GM18858 (cell line): ENCODE data around the gene SBK1.
"Not testable (repeated sequence)": the region's sequence is repeated elsewhere in the genome, so short reads cannot be mapped to it uniquely, and the experiment has no call there.

Experiments used
- ATAC-seq: cut with Tn5 transposase; IDR thresholded peaks from one replicate; pipeline ENCODE4 v1.9.1; 2021; ENCODE audit not compliant: unreplicated experiment

SBK1 gene

DNA sequence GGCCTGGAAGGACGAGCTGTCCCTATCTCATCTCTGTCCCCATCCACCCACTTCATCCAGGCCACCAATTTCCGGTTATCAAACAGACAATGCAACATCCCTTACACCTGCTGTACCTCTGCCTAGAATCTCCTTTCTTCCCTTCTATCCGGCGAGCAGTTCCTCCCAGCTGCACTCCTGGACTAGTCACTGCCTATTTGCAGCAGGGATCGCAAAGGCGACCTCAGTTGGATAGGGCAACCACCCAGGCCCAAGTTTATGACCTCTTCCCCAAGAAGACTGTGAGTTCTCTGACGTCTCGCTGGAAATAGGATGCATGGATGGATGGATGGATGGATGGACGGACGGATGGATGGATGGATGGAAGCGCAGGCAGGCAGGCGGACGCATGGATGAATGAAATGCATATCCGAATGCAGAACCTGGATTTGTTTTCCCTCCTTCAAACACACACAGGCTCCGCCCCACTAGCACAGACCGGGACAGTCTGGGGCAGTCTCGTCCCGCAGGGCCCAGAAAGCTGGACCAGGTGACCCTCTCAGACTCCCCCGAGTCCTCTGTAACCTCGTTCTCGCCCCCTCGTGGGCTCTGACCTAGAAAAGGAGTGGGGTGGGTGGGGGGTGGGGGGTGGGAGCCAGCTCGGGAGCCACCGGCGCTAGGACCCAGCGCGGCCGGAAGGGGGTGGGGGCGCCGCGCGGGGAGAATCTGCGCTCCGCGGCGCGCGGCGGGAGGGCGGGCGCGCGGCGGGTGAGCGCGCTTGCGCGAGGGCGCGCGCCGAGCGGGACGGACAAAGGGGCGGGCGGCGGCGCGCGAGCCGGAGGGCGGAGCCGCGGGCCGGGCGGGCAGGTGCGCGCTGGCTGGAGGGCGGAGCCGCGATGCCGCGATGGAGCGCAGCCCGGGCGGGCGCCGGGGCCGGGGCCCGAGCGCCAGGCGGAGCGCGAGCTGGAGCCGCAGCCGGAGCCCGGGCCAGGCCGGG lies at the start of gene SBK1:
SBK1 (plus strand) TSS at position 875 of the 976 bp plus-strand sequence. CDS start 24,867 bp downstream, outside the sequence.
- ATAC-seq: no peak

DNA sequence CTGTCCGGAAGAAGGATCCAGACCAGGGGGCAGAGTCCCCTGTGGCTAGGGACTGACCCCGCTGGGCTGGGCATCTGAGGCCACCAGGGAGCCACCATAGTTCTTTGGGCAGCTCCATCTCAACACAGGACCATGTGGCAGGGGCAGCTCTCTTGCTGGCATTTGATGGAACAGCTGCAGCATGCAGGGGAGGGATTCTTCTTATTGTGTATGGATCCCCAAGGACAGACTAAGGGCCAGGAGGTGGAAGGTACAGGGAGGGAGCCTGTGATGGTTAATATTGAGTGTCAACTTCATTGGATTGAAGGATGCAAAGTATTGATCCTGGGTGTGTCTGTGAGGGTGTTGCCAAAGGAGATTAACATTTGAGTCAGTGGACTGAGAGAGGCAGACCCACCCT lies 42.8 kb upstream of the SBK1 start:
- not testable (repeated sequence) for ATAC-seq

- ATAC-seq: no peak
These were observed 41.3 kb upstream of the SBK1 start for GRCh38 chr16:28250999-28251398.

DNA sequence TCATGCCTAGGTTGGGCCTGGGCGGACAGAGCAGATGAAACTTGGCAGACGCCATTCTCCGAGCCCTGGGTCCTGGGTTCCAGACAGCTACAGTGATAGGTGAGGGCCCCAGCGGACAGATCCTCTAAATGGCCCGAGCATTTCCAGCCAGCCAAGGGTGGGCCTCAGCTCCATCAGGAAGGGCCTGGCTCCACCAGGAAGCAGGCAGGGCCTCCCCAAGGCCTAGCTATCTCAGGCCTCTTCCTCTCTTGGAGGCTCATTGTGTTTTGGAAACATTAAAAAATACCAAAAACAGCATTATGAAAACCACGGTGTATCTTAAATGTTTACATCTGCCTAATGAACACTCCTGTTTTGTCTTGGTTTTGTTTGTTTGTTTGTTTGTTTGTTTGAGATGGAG lies 38.2 kb upstream of the SBK1 start:
- ATAC-seq: no peak

DNA sequence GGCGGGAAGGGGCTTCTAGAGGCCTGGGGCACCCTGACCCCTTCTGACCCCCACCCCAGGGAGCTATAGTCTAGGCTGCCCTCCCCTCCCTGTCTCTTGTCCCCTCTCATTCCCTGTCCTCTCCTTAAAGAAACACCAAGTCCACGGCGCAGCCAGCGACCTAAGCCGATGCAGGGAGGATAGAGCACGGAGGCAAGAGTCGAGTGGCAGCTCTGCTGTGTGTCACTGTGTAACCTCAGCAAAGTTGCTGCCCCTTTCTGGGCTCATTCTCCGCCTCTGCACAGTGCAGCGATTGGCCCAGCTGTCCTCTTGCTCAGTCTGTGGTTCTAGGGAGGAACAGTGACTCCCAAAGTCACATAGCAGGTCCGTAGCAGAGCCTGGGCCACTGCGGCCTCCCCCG lies 36.5 kb upstream of the SBK1 start:
- ATAC-seq: no peak

- no peak for ATAC-seq
These were observed 35.1 kb upstream of the SBK1 start for GRCh38 chr16:28257256-28257655.

DNA sequence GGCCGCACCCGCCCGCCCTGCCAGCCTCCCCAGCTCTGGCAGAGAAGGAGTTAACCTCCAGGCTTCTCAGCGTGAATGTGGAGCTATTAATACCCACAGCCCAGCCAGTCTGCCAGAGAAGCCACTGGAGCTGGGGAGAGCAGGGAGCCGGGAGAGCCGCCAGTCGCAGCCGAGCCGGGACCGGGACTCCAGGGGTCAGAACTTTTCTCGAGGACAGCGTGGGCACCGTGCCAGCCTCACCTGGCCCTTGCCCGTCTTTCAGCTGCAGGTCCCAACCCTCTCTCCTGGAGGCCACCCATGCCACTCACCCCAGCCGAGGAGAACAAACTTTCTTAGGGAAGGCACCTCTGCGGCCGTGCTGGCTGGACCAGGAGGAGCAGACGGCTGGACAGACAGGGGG lies 33.8 kb upstream of the SBK1 start:
- no peak for ATAC-seq

GRCh38 chr16:28259091-28259780 lies 33.1 kb upstream of the SBK1 start:
- no peak for ATAC-seq

GRCh38 chr16:28259781-28260150 lies 32.6 kb upstream of the SBK1 start:
- no peak for ATAC-seq

- no peak for ATAC-seq
These were observed 32.1 kb upstream of the SBK1 start for GRCh38 chr16:28260193-28260592.

DNA sequence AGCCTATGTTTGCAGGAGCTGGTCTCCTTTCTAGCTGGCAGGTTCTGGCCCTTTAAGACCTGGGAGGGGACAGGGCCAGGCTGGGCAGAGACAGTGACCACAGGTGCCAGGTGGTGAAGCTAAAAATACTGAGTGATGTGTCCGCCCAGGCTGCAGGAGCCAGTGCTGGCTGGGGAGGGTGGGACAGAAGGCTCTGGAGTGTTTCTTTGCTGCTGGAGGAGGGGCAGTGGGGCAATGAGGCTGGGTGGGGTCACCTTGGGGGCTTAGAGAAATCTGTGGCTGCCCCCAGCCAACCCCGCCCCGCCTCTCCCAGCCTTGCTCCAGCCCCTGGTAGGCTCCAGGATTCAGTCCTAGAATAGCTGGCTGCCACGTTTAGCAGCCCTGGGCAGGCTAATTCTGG lies 30.4 kb upstream of the SBK1 start:
- no peak for ATAC-seq

- no peak for ATAC-seq
These were observed 29.0 kb upstream of the SBK1 start for GRCh38 chr16:28263305-28263704.

DNA sequence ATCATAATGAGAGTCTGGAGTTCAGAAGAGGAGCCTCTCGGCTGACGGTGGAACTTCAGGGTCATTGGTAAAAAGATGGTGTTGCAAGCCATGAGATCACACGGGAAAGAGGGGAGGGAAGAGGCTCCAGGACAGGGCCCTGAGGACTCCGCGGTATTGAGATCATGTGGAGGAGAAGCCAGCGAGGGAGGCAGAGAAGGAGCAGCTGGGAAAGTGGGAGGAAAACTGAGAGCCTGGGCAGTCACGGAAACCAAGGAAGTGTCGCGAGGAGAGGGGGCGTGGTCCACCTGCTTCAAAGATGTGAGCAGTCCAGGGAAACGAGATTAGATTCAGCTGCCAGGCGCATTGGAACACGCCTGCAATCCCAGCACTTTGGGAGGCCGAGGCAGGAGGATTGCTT lies 27.7 kb upstream of the SBK1 start:
- no peak for ATAC-seq

GRCh38 chr16:28265822-28266221 lies 26.5 kb upstream of the SBK1 start:
- no peak for ATAC-seq

DNA sequence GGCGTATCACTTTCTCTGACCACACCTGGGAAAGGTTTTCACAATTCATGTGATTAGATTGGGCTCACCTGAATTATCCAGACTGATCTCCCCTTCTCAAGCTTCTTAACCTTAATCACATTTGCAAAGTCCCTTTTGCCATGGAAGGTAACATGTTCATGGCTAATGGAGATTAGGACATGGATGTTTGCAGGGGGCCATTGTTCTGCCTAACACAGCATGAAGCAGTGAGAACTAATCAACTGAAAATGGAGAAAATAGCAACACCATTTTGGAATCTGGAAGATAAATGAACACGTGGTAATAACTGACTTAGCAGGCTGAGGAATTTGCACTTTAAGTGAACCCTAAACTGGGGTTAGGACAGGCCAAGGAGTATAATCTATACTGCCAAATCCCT lies 25.0 kb upstream of the SBK1 start:
- no peak for ATAC-seq

DNA sequence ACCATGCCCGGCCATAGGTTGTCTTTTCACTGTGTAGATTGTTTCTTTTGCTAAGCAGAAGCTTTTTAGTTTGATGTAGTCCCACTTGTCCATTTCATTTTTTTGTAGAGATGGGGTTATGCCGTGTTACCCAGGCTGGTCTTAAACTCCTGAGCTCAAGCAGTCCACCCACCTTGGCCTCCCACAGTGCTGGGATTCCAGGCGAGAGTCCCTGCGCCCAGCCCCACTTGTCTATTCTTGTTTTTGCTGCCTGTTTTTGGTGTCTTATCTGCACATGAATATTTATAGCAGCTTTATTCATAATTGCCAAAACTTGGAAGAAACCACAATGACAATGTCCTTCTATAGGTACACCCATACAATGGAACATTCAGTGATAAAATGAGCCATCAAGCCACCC lies 18.8 kb upstream of the SBK1 start:
- ATAC-seq: no peak

DNA sequence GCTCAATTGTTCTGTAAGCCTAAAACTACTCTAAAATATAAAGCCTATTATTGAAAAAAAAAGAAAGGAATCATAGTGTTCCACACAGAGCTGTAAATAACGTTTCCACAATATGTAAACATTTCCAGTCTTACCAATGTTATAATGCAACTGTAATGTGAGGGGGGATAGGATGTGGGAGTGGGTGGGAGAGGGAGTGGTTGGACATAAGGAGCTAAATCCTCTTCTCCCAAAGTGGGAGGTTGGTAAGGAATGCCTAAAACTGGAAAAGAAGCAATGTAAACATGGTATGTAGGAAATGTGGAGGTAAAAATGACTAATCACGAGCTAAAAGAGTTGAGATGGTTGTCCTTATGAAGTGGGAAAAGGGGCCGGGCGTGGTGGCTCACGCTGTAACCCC lies 17.6 kb upstream of the SBK1 start:
- no peak for ATAC-seq

DNA sequence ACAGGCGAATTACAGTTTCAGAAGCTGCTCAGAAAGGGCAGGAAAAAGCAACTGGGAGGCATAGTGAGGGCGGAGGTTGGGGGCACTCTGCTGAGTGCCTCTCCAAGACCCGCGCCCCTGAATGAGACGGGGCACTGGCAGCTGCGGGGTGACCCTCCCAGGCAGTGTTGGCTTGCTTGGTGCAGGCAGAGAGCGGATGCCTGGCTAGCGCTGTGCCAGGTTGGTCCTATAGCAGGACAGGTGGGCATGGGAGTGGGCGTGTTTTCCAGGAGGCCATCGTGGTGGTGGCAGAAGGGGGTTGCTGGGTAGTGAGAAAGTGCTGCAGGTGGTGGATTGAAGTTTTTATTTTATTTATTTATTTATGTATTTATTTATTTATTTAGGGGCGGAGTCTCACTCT lies 16.0 kb upstream of the SBK1 start:
- ATAC-seq: no peak

- no peak for ATAC-seq
These were observed 14.6 kb upstream of the SBK1 start for GRCh38 chr16:28277537-28278388.

DNA sequence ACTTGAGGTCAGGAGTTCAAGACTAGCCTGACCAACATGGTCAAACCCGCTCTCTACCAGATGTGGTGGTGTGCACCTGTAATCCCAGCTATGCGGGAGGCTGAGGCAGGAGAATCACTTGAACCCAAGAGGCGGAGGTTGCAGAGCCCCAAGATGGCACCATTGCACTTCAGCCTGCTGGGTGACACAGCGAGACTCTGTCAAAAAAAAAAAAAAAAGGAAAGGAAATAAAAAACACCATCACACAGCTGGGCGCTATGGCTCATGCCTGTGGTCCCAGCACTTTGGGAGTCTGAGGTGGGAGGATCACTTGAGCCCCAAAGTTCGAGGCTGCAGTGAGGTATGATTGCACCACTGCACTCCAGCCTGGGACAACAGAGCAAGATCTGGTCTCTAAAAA lies 13.3 kb upstream of the SBK1 start:
- no peak for ATAC-seq
